Panc1 (cell line): ENCODE measurements around the gene CDKAL1. TPM values are rescaled to one million over a fixed set of nuclear protein-coding genes. Genes with fewer than 3 reads are reported as not detected.

ENCODE experiments used
- ATAC-seq: fragments of 200-7000 bp; cut with Tn5 transposase; 2 replicates; pipeline ENCODE4 v1.9.1; 2020; ENCODE audit warnings: mild to moderate bottlenecking, moderate library complexity
- BruUV-seq: library from RNA; stranded (reverse); fragments of 400-500 nt; replicated peaks from 2 replicates; lab custom pipeline; 2021; lab: Mats Ljungman, UMichigan
- CTCF ChIA-PET: fragments of 300-600 bp; sonication (Branson Sonifier 250); formaldehyde crosslinking; loops from one replicate; lab custom pipeline; 2022; ENCODE audit warnings: antibody characterized with exemption; lab: Charles Lee
- POLR2A ChIA-PET: fragments of 300-600 bp; sonication (Branson Sonifier 250); formaldehyde crosslinking; loops from one replicate; lab custom pipeline; 2022; ENCODE audit warnings: antibody characterized with exemption; lab: Charles Lee
- DNase-seq: peaks from one replicate; pipeline ENCODE4 v3.0.0-alpha.2; 2010; ENCODE audit warnings: low read depth, low spot score
- H3K27ac ChIP-seq: 2 replicates; pipeline ENCODE4 v1.5.1; 2011; ENCODE audit warnings: mild to moderate bottlenecking, low read length, inconsistent platforms
- H3K27me3 ChIP-seq: fragments of 200-500 bp; sonication (Bioruptor generic); 2 replicates; pipeline ENCODE4 v1.6.0; 2014; ENCODE audit warnings: low read length, inconsistent platforms; ENCODE audit not compliant: control insufficient read depth, insufficient read depth
- H3K36me3 ChIP-seq: fragments of 200-500 bp; sonication (Bioruptor generic); 2 replicates; pipeline ENCODE4 v1.5.1; 2014; ENCODE audit warnings: inconsistent platforms, mild to moderate bottlenecking, low read length, moderate library complexity; ENCODE audit not compliant: control insufficient read depth, insufficient read depth
- H3K4me1 ChIP-seq: 2 replicates; pipeline ENCODE4 v1.5.1; 2011; ENCODE audit warnings: inconsistent platforms, mild to moderate bottlenecking, low read length, moderate library complexity; ENCODE audit not compliant: control insufficient read depth, insufficient read depth
- H3K4me3 ChIP-seq, 2 experiments: 2 replicates each; pipeline ENCODE4 v1.5.1; 2011 to 2012; ENCODE audit warnings: low read depth in 2 of 2, low read length in 2 of 2, mild to moderate bottlenecking in 2 of 2, inconsistent platforms in 1 of 2, moderate library complexity in 1 of 2
- H3K9me3 ChIP-seq: fragments of 200-500 bp; sonication (Bioruptor generic); 2 replicates; pipeline ENCODE4 v1.5.1; 2014; ENCODE audit warnings: low read depth, mild to moderate bottlenecking, inconsistent platforms, low read length, moderate library complexity; ENCODE audit not compliant: control insufficient read depth, insufficient read depth
- POLR2AphosphoS5 ChIP-seq: IDR thresholded peaks from 2 replicates; pipeline ENCODE4 v1.6.1; 2012; ENCODE audit warnings: mild to moderate bottlenecking, low read depth, low read length, moderate library complexity
- SIN3A ChIP-seq: IDR thresholded peaks from 2 replicates; pipeline ENCODE4 v1.6.1; 2012; ENCODE audit warnings: low read depth, mild to moderate bottlenecking, low read length, moderate library complexity, borderline replicate concordance; ENCODE audit not compliant: insufficient read depth
- TCF7L2 ChIP-seq: IDR thresholded peaks from 2 replicates; pipeline ENCODE4 v1.6.1; 2011; ENCODE audit warnings: mild to moderate bottlenecking, low read depth, low read length, inconsistent platforms
- in situ Hi-C: cut with HindIII; loops from 2 replicates; pipeline ENCODE4 v1.10.0; 2016; ENCODE audit warnings: low sequenced_read_pairs, low pct_unique_long_range_greater_than_20kb
- intact Hi-C: fragments of 100-400 bp; cut with micrococcal nuclease; formaldehyde crosslinking; loops from one replicate; pipeline ENCODE4 v1.10.0; 2022; ENCODE audit not compliant: unreplicated experiment
- total RNA-seq: library from RNA; stranded (reverse); gene quantifications from one replicate; pipeline ENCODE4 v1.2.1, GENCODE V29; 2021; ENCODE audit not compliant: unreplicated experiment
- TF ChIP-seq, protein P1 (sequence below), 2 experiments: IDR thresholded peaks; 2 replicates each; pipeline ENCODE4 v1.6.1; 2011 to 2012; ENCODE audit warnings: low read depth in 2 of 2, control low read depth in 1 of 2, low read length in 1 of 2, mild to moderate bottlenecking in 1 of 2, moderate library complexity in 1 of 2; ENCODE audit not compliant: insufficient read depth in 1 of 2
- TF ChIP-seq, protein P2 (sequence below): fragments of 450-650 bp; IDR thresholded peaks from 2 replicates; pipeline ENCODE4 v1.5.1; 2017; ENCODE audit warnings: mild to moderate bottlenecking

Gene CDKAL1
- total RNA-seq, 1 experiment from 2014 or later = 14.5 TPM

DNA sequence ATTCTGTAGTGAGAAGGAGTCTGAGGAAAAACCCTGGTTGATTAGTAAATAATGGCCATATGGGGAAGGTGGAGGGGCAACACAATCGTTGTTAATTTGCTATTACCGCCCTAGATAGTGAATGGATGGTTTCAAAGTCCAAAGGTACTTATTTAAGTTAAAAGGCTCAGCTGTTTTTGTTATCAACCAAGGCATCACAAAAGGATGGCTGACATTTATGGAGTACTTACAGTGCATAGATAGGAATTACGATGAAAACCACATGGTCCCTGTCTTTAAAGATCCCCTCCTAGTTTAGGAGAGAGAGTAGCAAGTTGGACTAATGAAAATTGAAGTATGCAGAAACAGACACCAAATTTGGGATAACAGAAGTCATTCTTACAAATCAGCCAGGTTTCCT lies 319.6 kb downstream of the CDKAL1 start:
- DNase-seq (no peak), ATAC-seq (no peak)
- no peak overlapping the region for H3K4me3 ChIP-seq
- no peak overlapping the region for H3K27ac ChIP-seq
- no TSS peak for BruUV-seq
- no peaks in the 10 kb centered on the region for H3K36me3 ChIP-seq
- TF ChIP-seq, protein P1, sequence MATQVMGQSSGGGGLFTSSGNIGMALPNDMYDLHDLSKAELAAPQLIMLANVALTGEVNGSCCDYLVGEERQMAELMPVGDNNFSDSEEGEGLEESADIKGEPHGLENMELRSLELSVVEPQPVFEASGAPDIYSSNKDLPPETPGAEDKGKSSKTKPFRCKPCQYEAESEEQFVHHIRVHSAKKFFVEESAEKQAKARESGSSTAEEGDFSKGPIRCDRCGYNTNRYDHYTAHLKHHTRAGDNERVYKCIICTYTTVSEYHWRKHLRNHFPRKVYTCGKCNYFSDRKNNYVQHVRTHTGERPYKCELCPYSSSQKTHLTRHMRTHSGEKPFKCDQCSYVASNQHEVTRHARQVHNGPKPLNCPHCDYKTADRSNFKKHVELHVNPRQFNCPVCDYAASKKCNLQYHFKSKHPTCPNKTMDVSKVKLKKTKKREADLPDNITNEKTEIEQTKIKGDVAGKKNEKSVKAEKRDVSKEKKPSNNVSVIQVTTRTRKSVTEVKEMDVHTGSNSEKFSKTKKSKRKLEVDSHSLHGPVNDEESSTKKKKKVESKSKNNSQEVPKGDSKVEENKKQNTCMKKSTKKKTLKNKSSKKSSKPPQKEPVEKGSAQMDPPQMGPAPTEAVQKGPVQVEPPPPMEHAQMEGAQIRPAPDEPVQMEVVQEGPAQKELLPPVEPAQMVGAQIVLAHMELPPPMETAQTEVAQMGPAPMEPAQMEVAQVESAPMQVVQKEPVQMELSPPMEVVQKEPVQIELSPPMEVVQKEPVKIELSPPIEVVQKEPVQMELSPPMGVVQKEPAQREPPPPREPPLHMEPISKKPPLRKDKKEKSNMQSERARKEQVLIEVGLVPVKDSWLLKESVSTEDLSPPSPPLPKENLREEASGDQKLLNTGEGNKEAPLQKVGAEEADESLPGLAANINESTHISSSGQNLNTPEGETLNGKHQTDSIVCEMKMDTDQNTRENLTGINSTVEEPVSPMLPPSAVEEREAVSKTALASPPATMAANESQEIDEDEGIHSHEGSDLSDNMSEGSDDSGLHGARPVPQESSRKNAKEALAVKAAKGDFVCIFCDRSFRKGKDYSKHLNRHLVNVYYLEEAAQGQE (IDR thresholded peaks at IDR 0.05; ENCODE audit: insufficient read depth in 1 of 2, low read depth in 2 of 2, low read length in 1 of 2) = no peak
- TF ChIP-seq, protein P2, sequence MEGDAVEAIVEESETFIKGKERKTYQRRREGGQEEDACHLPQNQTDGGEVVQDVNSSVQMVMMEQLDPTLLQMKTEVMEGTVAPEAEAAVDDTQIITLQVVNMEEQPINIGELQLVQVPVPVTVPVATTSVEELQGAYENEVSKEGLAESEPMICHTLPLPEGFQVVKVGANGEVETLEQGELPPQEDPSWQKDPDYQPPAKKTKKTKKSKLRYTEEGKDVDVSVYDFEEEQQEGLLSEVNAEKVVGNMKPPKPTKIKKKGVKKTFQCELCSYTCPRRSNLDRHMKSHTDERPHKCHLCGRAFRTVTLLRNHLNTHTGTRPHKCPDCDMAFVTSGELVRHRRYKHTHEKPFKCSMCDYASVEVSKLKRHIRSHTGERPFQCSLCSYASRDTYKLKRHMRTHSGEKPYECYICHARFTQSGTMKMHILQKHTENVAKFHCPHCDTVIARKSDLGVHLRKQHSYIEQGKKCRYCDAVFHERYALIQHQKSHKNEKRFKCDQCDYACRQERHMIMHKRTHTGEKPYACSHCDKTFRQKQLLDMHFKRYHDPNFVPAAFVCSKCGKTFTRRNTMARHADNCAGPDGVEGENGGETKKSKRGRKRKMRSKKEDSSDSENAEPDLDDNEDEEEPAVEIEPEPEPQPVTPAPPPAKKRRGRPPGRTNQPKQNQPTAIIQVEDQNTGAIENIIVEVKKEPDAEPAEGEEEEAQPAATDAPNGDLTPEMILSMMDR = no peak
- ChIA-PET POLR2A (no interaction called here), CTCF (no interaction called here)
- in situ Hi-C loops (no loop called here), intact Hi-C loops (no loop called here)
- H3K4me1 ChIP-seq = no peaks in the 10 kb centered on the region
- no peaks in the 10 kb centered on the region for H3K27me3 ChIP-seq
- no peaks in the 10 kb centered on the region for H3K9me3 ChIP-seq

DNA sequence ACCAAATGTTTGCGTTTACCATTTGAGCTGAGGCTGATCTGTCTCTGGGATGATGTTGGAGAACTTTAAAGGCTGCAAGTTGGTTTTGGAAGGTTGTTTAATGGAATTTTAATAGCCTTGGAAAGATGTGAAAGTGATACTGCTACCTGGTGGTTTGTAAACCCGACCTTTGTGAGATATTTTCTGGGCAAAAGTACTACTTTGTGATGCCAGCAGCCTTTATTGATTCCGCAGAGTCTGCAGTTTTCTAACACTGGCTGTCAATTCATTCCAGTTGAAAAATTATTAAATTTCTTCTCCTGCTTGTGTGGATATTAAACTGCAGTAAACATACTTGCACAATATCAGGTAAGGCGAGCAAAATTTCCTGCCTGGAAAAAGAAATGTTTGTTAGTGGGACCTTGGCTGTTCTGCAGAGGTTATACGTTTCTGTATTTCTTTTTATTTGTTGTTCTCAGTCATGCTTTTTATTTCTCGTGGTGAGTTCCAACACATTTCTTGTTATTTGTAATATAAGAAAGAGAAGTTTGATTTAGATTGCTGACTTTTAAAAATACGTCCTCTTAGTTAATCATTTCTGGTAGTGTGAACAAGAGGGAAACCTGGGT lies 322.5 kb downstream of the CDKAL1 start:
- in situ Hi-C loops (no loop called here), intact Hi-C loops (no loop called here)
- DNase-seq (no peak), ATAC-seq (no peak)
- ChIA-PET CTCF (no interaction called here), POLR2A (no interaction called here)
- H3K4me3 ChIP-seq = no peak overlapping the region
- H3K27ac ChIP-seq = no peak overlapping the region
- no TSS peak for BruUV-seq
- TF ChIP-seq POLR2AphosphoS5 (no peak), TCF7L2 (no peak), SIN3A (no peak)
- TF ChIP-seq, protein P1 (IDR thresholded peaks at IDR 0.05; ENCODE audit: insufficient read depth in 1 of 2, low read depth in 2 of 2, low read length in 1 of 2) = no peak
- TF ChIP-seq, protein P2 = no peak
- H3K36me3 ChIP-seq = no peaks in the 10 kb centered on the region
- no peaks in the 10 kb centered on the region for H3K9me3 ChIP-seq
- H3K4me1 ChIP-seq = no peaks in the 10 kb centered on the region
- H3K27me3 ChIP-seq = no peaks in the 10 kb centered on the region
